Left cardiac atrium (tissue), 4 donors: ENCODE measurements around the gene KCNMA1. TPM values are rescaled to one million over a fixed set of nuclear protein-coding genes. Genes with fewer than 3 reads are reported as not detected.
A peak's percentile ranks its signal among the peaks of the same experiment; 100 is the strongest.

ENCODE experiments used
- ATAC-seq, 2 donors: fragments of 200-7000 bp; cut with Tn5 transposase; one replicate each; pipeline ENCODE4 v1.9.1; 2020; ENCODE audit warnings: mild to moderate bottlenecking in 2 of 2, moderate library complexity in 2 of 2
- DNase-seq: peaks from one replicate; pipeline ENCODE4 v3.0.0-alpha.2; 2020
- intact Hi-C, 2 donors: fragments of 100-400 bp; cut with DNase I; formaldehyde crosslinking; loops; one replicate each; pipeline versions ENCODE4 v1.14.1 to v1.15.1; 2022 to 2023
- total RNA-seq, 2 donors: library from RNA; stranded (reverse); fragmentation: NEBNext Ultra II Directional; extraction: Animal tissue kit (Norgen Biotek cat#: 25700); gene quantifications; one replicate each; pipeline ENCODE4 v1.2.1, GENCODE V29; 2021
- donor health status: DM: no; HTN: yes; CAD: no.
- donor health status: DM: no; HTN: yes; CAD: no; lungs with severe emphysema.
- donor health status: DM: yes; HTN: yes; CAD: no.
- donor health status: Dilated cardiomyopathy.

Gene KCNMA1
- total RNA-seq, 2 donors from 2014 or later = 4.1 to 5.3 TPM

- intact Hi-C loops = no loop called here
- ATAC-seq (no peak), DNase-seq (no peak)
These were observed 758.3 kb downstream of the KCNMA1 start for GRCh38 chr10:76879116-76879913.

DNA sequence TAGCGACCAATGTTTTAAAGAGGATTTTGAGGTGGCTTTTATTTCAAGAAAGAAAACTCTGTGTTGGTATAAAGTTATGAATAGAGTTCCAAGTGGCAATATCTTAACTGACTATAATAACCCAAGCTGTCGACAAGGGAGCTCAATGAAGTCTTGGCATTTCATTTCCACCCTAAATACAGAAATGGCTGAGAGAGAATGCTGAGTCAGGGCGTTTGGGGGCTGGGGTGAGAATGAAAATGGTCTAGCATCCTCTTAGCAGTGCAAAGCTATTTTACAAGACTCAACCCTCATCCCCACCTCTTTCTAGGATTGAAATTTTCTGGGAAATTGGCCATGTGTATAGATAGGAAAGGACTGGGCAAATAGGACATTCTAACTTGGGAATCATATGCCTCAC lies 759.1 kb downstream of the KCNMA1 start:
- no peak for ATAC-seq

GRCh38 chr10:76874896-76875295 lies 762.7 kb downstream of the KCNMA1 start:
- no peak for ATAC-seq
- intact Hi-C loops = no loop called here

More for the DNA sequence above, 759.1 kb downstream of the KCNMA1 start:
- DNase-seq = no peak
- intact Hi-C loops = no loop called here

GRCh38 chr10:76874176-76874575 lies 763.4 kb downstream of the KCNMA1 start:
- intact Hi-C loops = no loop called here
- DNase-seq (peak; percentile 35), ATAC-seq (peak in 1 of 2 donors; percentile 89)

More at GRCh38 chr10:76874896-76875295, 762.7 kb downstream of the KCNMA1 start:
- no peak for DNase-seq

DNA sequence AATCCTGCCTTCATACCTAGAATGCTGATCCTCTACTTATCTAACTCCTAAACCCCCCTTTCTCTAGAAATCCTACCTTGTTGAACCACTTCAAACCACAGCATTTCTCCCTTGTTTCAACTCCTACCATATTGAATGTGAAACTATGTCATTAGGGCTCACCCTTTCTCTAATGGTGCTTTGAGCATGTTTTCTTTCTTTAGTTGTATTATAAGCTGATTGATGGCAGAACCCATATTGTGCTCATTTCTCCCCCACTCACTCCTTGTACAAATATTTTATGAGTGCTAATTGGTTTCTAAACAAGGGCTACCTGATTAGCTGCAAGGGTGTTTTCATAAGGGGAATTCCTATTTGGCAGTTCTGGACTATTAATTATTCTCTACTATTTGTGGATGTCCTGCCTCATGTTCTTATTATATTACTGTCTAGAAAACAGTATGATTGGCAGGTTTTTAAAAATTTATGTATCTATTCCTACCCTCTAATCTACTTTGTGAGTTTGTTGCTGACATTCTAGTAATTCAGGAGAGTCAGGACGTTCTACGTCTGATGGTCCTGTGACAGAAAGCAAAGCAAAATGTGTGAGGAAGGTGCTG lies 765.8 kb downstream of the KCNMA1 start:
- intact Hi-C loops = no loop called here
- DNase-seq (no peak), ATAC-seq (no peak)

- intact Hi-C loops = no loop called here
- ATAC-seq (no peak), DNase-seq (no peak)
These were observed 767.7 kb downstream of the KCNMA1 start for GRCh38 chr10:76869931-76870330.

- DNase-seq = no peak
- no peak for ATAC-seq
- intact Hi-C loops = no loop called here
These were observed 769.3 kb downstream of the KCNMA1 start for GRCh38 chr10:76868098-76868977.

GRCh38 chr10:76866841-76867586 lies 770.6 kb downstream of the KCNMA1 start:
- no peak for DNase-seq
- intact Hi-C loops = no loop called here
- no peak for ATAC-seq

DNA sequence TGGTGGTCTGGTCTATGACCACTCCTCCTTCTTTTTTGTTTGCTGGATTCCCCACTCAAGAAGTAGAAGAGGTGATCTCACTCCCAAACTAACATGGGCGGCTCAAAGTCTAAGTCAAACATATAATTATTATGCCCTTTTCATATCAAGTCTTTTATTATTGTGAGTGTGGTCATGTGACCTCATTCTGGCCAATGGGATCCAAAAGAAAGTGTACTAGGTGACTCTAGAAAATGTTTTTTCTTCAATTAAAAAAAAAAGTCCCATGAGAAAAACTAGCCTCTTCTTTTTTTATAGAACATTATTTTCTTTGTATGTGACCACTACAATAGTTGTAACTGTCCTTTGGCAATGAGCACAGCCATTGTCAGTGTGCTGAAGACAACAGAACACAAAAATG lies 772.7 kb downstream of the KCNMA1 start:
- DNase-seq (no peak), ATAC-seq (no peak)
- intact Hi-C loops = no loop called here

DNA sequence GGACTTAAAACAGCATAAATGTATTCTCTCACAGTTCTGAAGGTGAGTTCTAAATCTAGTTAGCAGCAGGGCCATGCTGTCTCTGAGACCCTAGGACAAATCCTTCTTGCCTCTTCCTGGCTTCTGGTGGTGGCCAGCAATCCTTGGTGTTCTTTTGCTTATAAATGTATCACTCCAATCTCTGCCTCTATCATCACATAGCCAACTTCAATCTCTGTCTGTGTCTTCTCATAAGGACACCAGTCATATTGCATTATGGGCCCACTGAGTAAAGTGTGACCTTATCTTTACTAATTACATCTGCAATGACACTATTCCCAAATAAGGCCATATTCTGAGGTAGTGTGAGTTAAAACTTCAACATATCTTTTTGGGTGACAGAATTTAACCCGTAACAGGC lies 778.9 kb downstream of the KCNMA1 start:
- intact Hi-C loops = no loop called here
- DNase-seq = no peak
- ATAC-seq = no peak

DNA sequence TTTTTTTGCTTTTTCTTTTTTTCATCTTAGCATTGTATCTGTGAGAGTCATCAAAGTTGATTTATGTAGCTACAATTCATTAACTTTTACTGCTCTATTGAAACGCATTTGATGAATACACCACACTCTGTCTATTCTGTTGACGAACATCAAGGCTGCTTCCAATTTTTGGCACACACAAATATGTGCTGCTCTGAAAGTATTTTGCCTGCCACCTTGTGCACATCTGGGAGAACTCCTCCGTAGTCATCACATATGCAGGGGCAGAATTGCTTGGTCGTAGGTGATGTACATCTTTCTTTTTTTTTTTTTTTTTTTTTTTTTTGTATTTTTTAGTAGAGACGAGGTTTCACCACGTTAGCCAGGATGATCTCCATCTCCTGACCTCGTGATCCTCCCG lies 796.8 kb downstream of the KCNMA1 start:
- intact Hi-C loops = no loop called here
- DNase-seq (no peak), ATAC-seq (no peak)

DNA sequence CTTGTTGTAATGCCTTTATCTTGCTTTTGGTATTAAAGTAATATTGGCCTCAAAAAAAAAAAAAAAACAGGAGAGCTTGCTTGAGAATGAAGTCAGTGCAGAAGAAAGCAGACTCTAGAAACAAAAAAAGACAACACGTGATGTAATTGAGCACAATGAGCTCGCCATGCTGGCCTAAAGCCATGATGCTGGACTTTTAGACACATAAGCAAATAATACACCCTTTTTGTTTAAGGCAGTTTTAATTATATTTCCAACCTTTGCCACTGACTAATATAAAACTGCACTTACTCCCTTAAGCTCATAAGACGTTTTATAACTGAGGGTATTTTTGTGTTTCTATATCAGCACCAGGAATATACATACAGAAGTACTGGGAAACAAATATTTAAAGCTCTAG lies 798.3 kb downstream of the KCNMA1 start:
- ATAC-seq (no peak), DNase-seq (no peak)
- intact Hi-C loops = no loop called here

DNA sequence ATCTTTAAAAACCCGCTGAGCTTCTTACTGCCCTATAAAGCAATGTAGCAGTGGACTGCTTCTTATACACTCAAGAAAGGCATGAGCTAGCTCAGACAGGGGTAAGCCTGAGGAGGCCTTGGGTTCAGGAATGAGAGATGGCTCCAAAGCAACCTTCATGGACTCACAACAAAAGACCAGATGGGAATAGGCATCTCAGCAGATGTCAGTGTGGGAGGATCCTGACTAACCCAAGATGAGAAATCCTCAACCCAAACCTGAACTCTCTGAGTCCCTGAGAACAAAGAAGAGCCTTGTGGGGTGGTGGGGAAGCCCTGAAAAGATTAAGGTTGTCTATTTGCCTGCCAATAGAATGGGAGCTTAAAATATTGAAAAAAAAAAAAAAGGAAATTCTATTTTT lies 807.4 kb downstream of the KCNMA1 start:
- ATAC-seq = no peak
- DNase-seq = no peak
- intact Hi-C loops = no loop called here

DNA sequence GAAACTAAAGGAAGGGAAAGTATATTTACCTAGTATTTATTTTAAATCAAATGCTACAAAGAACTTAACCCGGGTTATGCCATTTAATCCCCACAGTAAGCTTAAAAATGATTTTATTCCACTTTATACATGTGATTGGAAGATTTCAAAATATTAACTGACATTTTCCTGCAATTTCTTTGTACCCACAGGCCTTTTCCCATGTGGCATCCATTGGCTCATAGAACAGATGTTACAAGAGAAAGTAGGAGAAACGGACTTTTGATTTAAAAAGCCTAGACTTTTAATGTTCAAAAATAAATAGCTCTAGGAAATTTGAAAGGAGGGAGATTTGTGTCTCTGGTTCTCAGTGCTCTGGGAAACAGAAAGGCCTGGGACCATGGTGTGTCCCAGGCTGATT lies 807.9 kb downstream of the KCNMA1 start:
- intact Hi-C loops = no loop called here
- DNase-seq (no peak), ATAC-seq (peak in 1 of 2 donors; percentile 53)
